Measurements from ENCODE around the gene CACNA1B. TPM values are rescaled to one million over a fixed set of nuclear protein-coding genes. Genes with fewer than 3 reads are reported as not detected.

The CACNA1B gene
- total and polyA plus RNA-seq, 2 donors (not counting 1 experiment from before 2014, with no cell fraction given): 0.15 TPM; not detected in 1

DNA sequence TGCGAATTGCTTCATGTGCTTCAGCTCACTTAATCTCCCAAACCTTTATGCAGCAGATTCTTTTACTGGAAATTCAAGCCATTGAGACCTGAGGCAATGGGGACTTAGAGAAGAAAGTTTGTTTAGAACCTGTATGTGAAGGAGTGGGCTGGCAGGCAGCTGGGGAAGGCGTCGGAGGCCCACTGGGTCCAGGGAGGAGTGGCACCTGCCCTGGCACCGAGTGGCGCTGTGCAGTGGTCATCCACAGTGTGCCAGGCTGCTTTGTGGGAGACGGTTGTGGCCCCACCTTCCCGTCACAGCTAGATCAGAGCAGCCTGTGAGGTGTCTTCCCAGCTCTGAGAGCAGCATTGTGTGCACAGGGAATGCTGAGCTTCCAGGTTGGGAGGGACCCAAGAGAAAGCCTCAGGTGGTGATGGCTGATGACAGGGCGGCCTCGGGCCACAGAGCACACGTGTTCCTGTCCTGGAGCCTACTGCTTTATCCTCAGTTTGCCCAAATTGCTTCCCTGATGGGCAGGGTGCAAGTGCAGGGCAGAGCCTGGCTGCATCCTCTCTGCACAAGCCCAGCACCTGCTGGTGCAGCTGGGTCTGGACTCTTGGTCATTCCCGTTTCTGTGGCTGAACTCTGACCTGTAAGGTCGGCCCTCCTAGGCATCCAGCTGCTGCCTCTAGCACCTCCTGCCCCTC, 175.2 kb downstream of the CACNA1B start:
- ChIA-PET CTCF (no interaction called here), POLR2A (no interaction called here)

DNA sequence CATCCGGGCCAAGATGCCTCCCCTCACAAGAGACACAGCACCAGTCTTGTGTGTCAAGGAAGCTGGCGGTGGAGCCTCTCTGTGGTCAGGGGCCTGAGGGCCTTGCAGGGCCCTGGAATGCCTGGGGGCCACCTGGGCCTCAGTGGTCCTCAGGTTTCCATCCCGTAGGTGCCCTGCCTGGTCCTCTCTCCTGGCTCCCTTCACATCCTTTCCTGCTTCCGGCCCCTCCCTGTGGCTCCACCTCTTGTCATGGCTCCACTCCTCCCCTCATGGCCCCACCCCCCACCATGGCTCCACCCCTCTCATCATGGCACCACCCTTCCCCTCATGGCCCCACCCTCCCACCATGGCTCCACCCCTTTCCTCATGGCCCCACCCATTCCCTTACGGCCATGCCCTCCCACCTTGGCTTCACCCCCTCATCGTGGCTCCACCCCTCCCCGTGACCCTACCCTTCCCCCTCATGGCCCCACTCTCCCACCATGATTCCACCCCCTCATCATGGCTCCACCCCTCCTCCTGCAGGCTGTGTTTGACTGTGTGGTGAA, 175.8 kb downstream of the CACNA1B start:
- no peaks in the 10 kb centered on the region for H3K9me3 Mint-ChIP-seq (ENCODE audit: insufficient read depth)
- no peak overlapping the region for H3K27ac ChIP-seq (ENCODE audit: low read length in 2 of 2)
- no peak overlapping the region for H3K4me3 Mint-ChIP-seq
- H3K4me1 ChIP-seq (ENCODE audit: control insufficient read depth in 2 of 2, insufficient read depth in 2 of 2, low read length in 2 of 2): no peaks in the 10 kb centered on the region
- no peak overlapping the region for H3K27ac Mint-ChIP-seq
- H2AFZ ChIP-seq (ENCODE audit: insufficient read depth, low read depth, low read length, poor library complexity, severe bottlenecking): no peak overlapping the region
- H3K4me2 ChIP-seq (replicated peaks; ENCODE audit: low read depth, low read length, poor library complexity, severe bottlenecking): no peak overlapping the region
- no peaks in the 10 kb centered on the region for H3K9me3 ChIP-seq (ENCODE audit: control extremely low read depth in 1 of 3, control insufficient read depth in 2 of 3, insufficient read depth in 1 of 3, low read length in 2 of 3)
- no peaks in the 10 kb centered on the region for H3K79me2 ChIP-seq (ENCODE audit: control insufficient read depth, insufficient read depth, low read length)
- no peak for DNase-seq
- ATAC-seq (ENCODE audit: low read depth): no peak
- TF ChIP-seq, protein P1, sequence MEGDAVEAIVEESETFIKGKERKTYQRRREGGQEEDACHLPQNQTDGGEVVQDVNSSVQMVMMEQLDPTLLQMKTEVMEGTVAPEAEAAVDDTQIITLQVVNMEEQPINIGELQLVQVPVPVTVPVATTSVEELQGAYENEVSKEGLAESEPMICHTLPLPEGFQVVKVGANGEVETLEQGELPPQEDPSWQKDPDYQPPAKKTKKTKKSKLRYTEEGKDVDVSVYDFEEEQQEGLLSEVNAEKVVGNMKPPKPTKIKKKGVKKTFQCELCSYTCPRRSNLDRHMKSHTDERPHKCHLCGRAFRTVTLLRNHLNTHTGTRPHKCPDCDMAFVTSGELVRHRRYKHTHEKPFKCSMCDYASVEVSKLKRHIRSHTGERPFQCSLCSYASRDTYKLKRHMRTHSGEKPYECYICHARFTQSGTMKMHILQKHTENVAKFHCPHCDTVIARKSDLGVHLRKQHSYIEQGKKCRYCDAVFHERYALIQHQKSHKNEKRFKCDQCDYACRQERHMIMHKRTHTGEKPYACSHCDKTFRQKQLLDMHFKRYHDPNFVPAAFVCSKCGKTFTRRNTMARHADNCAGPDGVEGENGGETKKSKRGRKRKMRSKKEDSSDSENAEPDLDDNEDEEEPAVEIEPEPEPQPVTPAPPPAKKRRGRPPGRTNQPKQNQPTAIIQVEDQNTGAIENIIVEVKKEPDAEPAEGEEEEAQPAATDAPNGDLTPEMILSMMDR (IDR thresholded peaks at IDR 0.05): no peak
- TF ChIP-seq EZH2 (IDR thresholded peaks at IDR 0.05; ENCODE audit: borderline replicate concordance, insufficient read depth, low read depth, low read length, poor library complexity, severe bottlenecking): no peak
- H3K27me3 Mint-ChIP-seq: peaks cover 20% of the 10 kb centered on the region
- H3K27me3 ChIP-seq (replicated peaks in 1 of 4; ENCODE audit: control extremely low read depth in 1 of 4, control insufficient read depth in 3 of 4, insufficient read depth in 4 of 4, low read length in 3 of 4): no peaks in the 10 kb centered on the region
- H4K20me1 ChIP-seq (ENCODE audit: control insufficient read depth, insufficient read depth, low read length, poor library complexity, severe bottlenecking): no peaks in the 10 kb centered on the region
- ChIA-PET CTCF (no interaction called here), POLR2A (no interaction called here)
- no peak overlapping the region for H3K9ac ChIP-seq (ENCODE audit: low read length)
- 90% methylated on average over 7 of the region's 7 CpGs for WGBS (ENCODE audit: insufficient coverage)
- H3K4me1 Mint-ChIP-seq: no peaks in the 10 kb centered on the region
- H3K4me3 ChIP-seq (ENCODE audit: control extremely low read depth in 1 of 5, extremely low read depth in 1 of 5, insufficient read depth in 1 of 5, low read depth in 2 of 5, low read length in 4 of 5): no peak overlapping the region
- H3K36me3 ChIP-seq (replicated peaks in 1 of 2; ENCODE audit: control extremely low read depth in 1 of 2, control insufficient read depth in 1 of 2, extremely low read depth in 1 of 2, insufficient read depth in 2 of 2, low read length in 1 of 2): no peaks in the 10 kb centered on the region
- intact Hi-C loops (cut with micrococcal nuclease): no loop called here

More for the DNA sequence above, 175.2 kb downstream of the CACNA1B start:
- intact Hi-C loops (cut with micrococcal nuclease): no loop called here
- Histone ChIP-seq H3K9me3 (ENCODE audit: control extremely low read depth in 1 of 3, control insufficient read depth in 2 of 3, insufficient read depth in 1 of 3, low read length in 2 of 3) (no peaks in the 10 kb centered on the region), H3K4me2 (replicated peaks; ENCODE audit: low read depth, low read length, poor library complexity, severe bottlenecking) (no peak overlapping the region), H3K9ac (ENCODE audit: low read length) (no peak overlapping the region), H2AFZ (ENCODE audit: insufficient read depth, low read depth, low read length, poor library complexity, severe bottlenecking) (no peak overlapping the region), H3K36me3 (replicated peaks in 1 of 2; ENCODE audit: control extremely low read depth in 1 of 2, control insufficient read depth in 1 of 2, extremely low read depth in 1 of 2, insufficient read depth in 2 of 2, low read length in 1 of 2) (no peaks in the 10 kb centered on the region), H3K4me3 (ENCODE audit: control extremely low read depth in 1 of 5, extremely low read depth in 1 of 5, insufficient read depth in 1 of 5, low read depth in 2 of 5, low read length in 4 of 5) (no peak overlapping the region), H4K20me1 (ENCODE audit: control insufficient read depth, insufficient read depth, low read length, poor library complexity, severe bottlenecking) (no peaks in the 10 kb centered on the region), H3K27ac (ENCODE audit: low read length in 2 of 2) (no peak overlapping the region), H3K4me1 (ENCODE audit: control insufficient read depth in 2 of 2, insufficient read depth in 2 of 2, low read length in 2 of 2) (no peaks in the 10 kb centered on the region), H3K27me3 (replicated peaks in 1 of 4; ENCODE audit: control extremely low read depth in 1 of 4, control insufficient read depth in 3 of 4, insufficient read depth in 4 of 4, low read length in 3 of 4) (no peaks in the 10 kb centered on the region), H3K79me2 (ENCODE audit: control insufficient read depth, insufficient read depth, low read length) (no peaks in the 10 kb centered on the region)
- TF ChIP-seq, protein P1 (IDR thresholded peaks at IDR 0.05): no peak
- no peak for TF ChIP-seq EZH2 (IDR thresholded peaks at IDR 0.05; ENCODE audit: borderline replicate concordance, insufficient read depth, low read depth, low read length, poor library complexity, severe bottlenecking)
- DNase-seq: no peak
- Mint-ChIP-seq H3K9me3 (ENCODE audit: insufficient read depth) (no peaks in the 10 kb centered on the region), H3K4me3 (no peak overlapping the region), H3K4me1 (no peaks in the 10 kb centered on the region), H3K27ac (no peak overlapping the region), H3K27me3 (peaks cover 20% of the 10 kb centered on the region)
- no peak for ATAC-seq (ENCODE audit: low read depth)
- WGBS (ENCODE audit: insufficient coverage): 89% methylated on average over 12 of the region's 12 CpGs
